ENCODE data around the gene ACVR1. TPM values are rescaled to one million over a fixed set of nuclear protein-coding genes. Genes with fewer than 3 reads are reported as not detected.

The ACVR1 gene
- total RNA-seq, 2 donors from 2014 or later = 25.0 to 35.0 TPM

DNA sequence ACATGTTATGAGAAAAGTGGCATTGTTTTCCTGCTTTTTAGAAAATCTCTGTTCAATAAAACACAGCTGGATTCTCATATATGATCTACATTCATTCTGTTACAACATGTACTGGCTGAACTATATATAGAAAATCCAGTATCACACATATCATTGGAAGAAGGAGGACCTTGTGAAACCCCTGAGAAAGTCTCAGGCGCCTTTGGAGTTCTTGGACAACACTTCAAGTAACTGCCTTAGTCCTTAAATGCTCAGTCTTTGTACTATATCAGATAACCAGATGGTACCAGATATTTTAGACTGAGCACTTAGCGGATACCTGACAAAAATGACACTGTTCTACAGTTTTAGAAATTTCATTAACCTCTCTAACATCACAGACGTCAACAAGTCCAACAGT lies 72.2 kb downstream of the ACVR1 start:
- ATAC-seq (ENCODE audit: insufficient number of reproducible peaks, low FRiP score, low read depth) (no peak), DNase-seq (ENCODE audit: low spot score) (no peak)
- Histone ChIP-seq H3K36me3 (no peaks in the 10 kb centered on the region), H3K9me3 (no peaks in the 10 kb centered on the region), H3K27me3 (replicated peaks; ENCODE audit: insufficient read depth) (no peaks in the 10 kb centered on the region), H3K4me1 (ENCODE audit: control insufficient read depth in 1 of 2, low read depth in 2 of 2) (peaks cover 3 to 15% of the 10 kb centered on the region in 2 donors), H3K27ac (no peak overlapping the region), H3K4me3 (no peak overlapping the region)
- TF ChIP-seq, protein P1, sequence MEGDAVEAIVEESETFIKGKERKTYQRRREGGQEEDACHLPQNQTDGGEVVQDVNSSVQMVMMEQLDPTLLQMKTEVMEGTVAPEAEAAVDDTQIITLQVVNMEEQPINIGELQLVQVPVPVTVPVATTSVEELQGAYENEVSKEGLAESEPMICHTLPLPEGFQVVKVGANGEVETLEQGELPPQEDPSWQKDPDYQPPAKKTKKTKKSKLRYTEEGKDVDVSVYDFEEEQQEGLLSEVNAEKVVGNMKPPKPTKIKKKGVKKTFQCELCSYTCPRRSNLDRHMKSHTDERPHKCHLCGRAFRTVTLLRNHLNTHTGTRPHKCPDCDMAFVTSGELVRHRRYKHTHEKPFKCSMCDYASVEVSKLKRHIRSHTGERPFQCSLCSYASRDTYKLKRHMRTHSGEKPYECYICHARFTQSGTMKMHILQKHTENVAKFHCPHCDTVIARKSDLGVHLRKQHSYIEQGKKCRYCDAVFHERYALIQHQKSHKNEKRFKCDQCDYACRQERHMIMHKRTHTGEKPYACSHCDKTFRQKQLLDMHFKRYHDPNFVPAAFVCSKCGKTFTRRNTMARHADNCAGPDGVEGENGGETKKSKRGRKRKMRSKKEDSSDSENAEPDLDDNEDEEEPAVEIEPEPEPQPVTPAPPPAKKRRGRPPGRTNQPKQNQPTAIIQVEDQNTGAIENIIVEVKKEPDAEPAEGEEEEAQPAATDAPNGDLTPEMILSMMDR (IDR thresholded peaks at IDR 0.05) = no peak

DNA sequence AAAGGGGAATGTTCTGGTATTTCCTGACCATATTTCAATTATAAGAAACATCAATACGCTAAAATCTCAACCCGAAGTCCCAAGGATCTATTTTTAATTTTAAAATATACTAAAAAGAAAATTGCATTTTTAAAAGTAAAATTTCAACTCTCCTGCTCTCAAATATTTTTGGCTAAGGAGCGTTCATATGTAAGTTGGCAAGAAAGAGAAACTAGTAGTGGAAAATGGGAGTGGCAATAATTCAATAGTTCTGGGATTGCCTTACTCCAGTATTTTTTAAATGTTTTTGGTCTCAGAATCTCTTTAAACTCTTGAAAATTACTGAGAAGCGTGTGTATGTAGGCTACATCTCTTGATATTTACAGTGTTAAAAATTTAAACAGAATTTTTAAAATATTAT lies 72.7 kb downstream of the ACVR1 start:
- ATAC-seq (ENCODE audit: insufficient number of reproducible peaks, low FRiP score, low read depth) = no peak
- Histone ChIP-seq H3K4me3 (no peak overlapping the region), H3K9me3 (no peaks in the 10 kb centered on the region), H3K4me1 (ENCODE audit: control insufficient read depth in 1 of 2, low read depth in 2 of 2) (peaks cover 2 to 10% of the 10 kb centered on the region in 2 donors), H3K36me3 (no peaks in the 10 kb centered on the region), H3K27ac (no peak overlapping the region), H3K27me3 (replicated peaks; ENCODE audit: insufficient read depth) (no peaks in the 10 kb centered on the region)
- TF ChIP-seq, protein P1 (IDR thresholded peaks at IDR 0.05) = no peak
- DNase-seq (ENCODE audit: low spot score) = no peak

DNA sequence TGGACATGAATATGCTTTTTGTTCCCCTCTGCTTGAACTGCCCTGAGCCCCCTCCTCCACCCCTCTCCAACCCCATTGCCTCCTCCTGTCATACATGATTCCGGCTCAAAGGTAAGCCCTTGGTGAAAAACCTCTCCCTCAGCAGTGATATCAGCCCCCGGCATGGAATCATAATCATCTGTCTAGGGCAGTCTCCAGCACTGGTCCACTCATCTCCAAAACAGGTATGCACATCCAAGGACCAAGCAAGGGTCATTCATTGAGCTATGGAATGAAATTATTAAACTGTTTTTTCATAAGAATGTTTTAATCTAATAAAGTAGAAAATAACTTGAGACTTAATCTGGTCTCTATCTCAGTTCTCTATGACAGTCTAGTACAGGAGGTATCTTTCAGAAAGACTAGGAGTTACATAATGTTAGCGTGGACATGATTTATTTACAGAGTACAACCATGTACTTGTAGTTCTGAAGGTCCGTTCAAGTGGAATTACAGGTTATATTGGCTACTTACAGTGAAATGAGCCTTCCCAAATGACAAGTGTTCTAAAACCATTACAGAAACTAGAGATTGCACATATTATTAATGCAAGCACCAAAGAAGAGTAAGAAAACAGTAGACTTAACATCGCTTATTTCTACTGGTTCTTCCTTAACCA lies 75.2 kb downstream of the ACVR1 start:
- Histone ChIP-seq H3K4me3 (no peak overlapping the region), H3K4me1 (ENCODE audit: control insufficient read depth in 1 of 2, low read depth in 2 of 2) (peaks cover 0 to 2% of the 10 kb centered on the region in 2 donors), H3K9me3 (no peaks in the 10 kb centered on the region), H3K27ac (no peak overlapping the region), H3K36me3 (no peaks in the 10 kb centered on the region), H3K27me3 (replicated peaks; ENCODE audit: insufficient read depth) (no peaks in the 10 kb centered on the region)
- TF ChIP-seq, protein P1 (IDR thresholded peaks at IDR 0.05) = no peak
- DNase-seq (ENCODE audit: low spot score) = no peak
- no peak for ATAC-seq (ENCODE audit: insufficient number of reproducible peaks, low FRiP score, low read depth)

DNA sequence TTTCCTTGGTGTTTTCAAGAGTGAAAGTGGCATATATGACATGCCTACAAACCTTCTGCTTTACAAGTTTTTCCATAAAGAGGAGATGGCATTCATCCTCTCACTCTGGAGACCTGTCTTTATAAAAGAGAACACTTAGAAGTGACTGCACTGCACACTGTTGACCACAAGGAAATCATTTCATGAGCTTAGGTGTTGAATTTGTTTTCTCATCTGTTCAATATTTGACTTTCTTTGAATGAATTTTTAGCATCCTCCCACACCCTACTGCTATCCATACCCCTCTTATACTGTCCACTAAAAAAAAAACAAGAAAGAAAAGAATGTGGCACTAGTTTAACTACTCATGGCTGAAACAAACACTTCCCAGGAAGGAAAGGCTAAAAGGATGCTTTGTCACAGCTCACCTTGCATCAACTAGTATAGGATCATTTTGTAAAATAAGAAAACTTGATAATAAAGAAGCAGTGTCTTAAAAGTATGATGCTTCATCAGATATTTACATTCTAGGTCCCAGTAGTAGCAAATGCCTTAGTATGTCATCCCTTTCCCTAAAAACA lies 83.0 kb downstream of the ACVR1 start:
- no peaks in the 10 kb centered on the region for H3K27me3 ChIP-seq (replicated peaks; ENCODE audit: insufficient read depth)
- no peaks in the 10 kb centered on the region for H3K36me3 ChIP-seq
- no peak overlapping the region for H3K4me3 ChIP-seq
- H3K9me3 ChIP-seq = no peaks in the 10 kb centered on the region
- DNase-seq (ENCODE audit: low spot score) = no peak
- H3K27ac ChIP-seq = peak overlapping the region; percentile 23 to 87
- ATAC-seq (ENCODE audit: insufficient number of reproducible peaks, low FRiP score, low read depth) = no peak
- peaks cover 26 to 46% of the 10 kb centered on the region in 2 donors for H3K4me1 ChIP-seq (ENCODE audit: control insufficient read depth in 1 of 2, low read depth in 2 of 2)
- TF ChIP-seq, protein P1 (IDR thresholded peaks at IDR 0.05) = peak; percentile 37

DNA sequence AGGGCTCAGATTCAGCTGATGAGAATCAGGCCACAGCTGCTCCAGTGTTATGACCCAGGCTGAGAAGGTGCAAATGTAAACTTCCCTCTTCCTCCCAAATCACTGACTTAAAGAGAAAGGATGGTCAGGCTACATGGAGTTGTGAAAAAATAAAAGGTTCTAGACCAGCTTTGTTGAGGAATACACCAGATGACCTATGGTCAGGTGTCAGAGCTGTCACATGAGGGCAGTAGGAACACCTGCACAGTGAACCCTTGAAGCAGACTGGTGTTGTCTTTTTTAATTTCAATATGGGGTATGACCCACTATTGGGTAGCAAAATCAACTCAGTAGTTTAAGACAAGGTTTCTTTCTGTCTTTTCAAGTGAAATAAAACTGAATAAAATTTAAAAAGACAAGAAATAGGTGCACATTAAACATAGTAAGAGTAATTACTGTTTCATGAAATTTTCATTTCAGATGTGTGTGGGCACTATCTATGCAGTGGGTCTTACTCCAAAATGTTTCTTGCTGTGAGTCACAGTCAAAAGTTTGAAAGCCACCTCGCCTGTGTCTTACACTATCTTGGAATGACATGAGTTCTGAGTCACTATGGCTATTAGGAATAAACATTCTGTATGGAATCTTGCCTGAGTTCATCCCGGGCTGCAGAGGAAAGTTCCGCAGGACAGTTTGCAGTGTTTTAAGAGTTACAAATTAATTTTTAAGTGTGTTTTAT lies 83.6 kb downstream of the ACVR1 start:
- Histone ChIP-seq H3K27ac (peak overlapping the region; percentile 41 to 87), H3K4me1 (ENCODE audit: control insufficient read depth in 1 of 2, low read depth in 2 of 2) (peaks cover 26 to 52% of the 10 kb centered on the region in 2 donors), H3K36me3 (no peaks in the 10 kb centered on the region), H3K9me3 (no peaks in the 10 kb centered on the region), H3K4me3 (no peak overlapping the region), H3K27me3 (replicated peaks; ENCODE audit: insufficient read depth) (no peaks in the 10 kb centered on the region)
- TF ChIP-seq, protein P1 (IDR thresholded peaks at IDR 0.05) = no peak
- ATAC-seq (ENCODE audit: insufficient number of reproducible peaks, low FRiP score, low read depth) (no peak), DNase-seq (ENCODE audit: low spot score) (no peak)

Measured in thoracic aorta (tissue), 2 donors.